ENCODE measurements around the gene RARG.

The RARG gene

GRCh38 chr12:53252349-53252916 is 20.4 kb upstream of the RARG start:
- no peaks in the 10 kb centered on the region for H3K9me3 Mint-ChIP-seq
- TF ChIP-seq, protein P1, sequence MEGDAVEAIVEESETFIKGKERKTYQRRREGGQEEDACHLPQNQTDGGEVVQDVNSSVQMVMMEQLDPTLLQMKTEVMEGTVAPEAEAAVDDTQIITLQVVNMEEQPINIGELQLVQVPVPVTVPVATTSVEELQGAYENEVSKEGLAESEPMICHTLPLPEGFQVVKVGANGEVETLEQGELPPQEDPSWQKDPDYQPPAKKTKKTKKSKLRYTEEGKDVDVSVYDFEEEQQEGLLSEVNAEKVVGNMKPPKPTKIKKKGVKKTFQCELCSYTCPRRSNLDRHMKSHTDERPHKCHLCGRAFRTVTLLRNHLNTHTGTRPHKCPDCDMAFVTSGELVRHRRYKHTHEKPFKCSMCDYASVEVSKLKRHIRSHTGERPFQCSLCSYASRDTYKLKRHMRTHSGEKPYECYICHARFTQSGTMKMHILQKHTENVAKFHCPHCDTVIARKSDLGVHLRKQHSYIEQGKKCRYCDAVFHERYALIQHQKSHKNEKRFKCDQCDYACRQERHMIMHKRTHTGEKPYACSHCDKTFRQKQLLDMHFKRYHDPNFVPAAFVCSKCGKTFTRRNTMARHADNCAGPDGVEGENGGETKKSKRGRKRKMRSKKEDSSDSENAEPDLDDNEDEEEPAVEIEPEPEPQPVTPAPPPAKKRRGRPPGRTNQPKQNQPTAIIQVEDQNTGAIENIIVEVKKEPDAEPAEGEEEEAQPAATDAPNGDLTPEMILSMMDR (IDR thresholded peaks at IDR 0.05; ENCODE audit: unreplicated experiment in 3 of 3) = no peak
- peaks cover 4% of the 10 kb centered on the region for H3K36me3 Mint-ChIP-seq (ENCODE audit: low read depth)
- H3K27me3 Mint-ChIP-seq (ENCODE audit: low read depth) = peaks cover 4% of the 10 kb centered on the region
- H3K27ac Mint-ChIP-seq = peak overlapping the region; percentile 92 to 97 (median 93)
- H3K4me3 Mint-ChIP-seq = peak overlapping the region; percentile 96 to 99 (median 98)
- peaks cover 22% of the 10 kb centered on the region for H3K4me1 Mint-ChIP-seq

- peak overlapping the region; percentile 92 to 99 (median 97) for H3K27ac Mint-ChIP-seq
- H3K9me3 Mint-ChIP-seq = no peaks in the 10 kb centered on the region
- peaks cover 22% of the 10 kb centered on the region for H3K4me1 Mint-ChIP-seq
- peaks cover 4% of the 10 kb centered on the region for H3K36me3 Mint-ChIP-seq (ENCODE audit: low read depth)
- TF ChIP-seq, protein P1 (IDR thresholded peaks at IDR 0.05; ENCODE audit: unreplicated experiment in 3 of 3) = peak in 2 of 3 experiments; percentile 21 to 41
- H3K4me3 Mint-ChIP-seq = peak overlapping the region; percentile 96 to 99 (median 98)
- H3K27me3 Mint-ChIP-seq (ENCODE audit: low read depth) = peaks cover 4% of the 10 kb centered on the region
Observed at GRCh38 chr12:53251477-53252348, 19.7 kb upstream of the RARG start.

- no peaks in the 10 kb centered on the region for H3K9me3 Mint-ChIP-seq
- no peak overlapping the region for H3K4me3 Mint-ChIP-seq
- H3K27me3 Mint-ChIP-seq (ENCODE audit: low read depth) = peaks cover 8% of the 10 kb centered on the region
- no peaks in the 10 kb centered on the region for H3K36me3 Mint-ChIP-seq (ENCODE audit: low read depth)
- H3K4me1 Mint-ChIP-seq = peaks cover 6% of the 10 kb centered on the region
- H3K27ac Mint-ChIP-seq = no peak overlapping the region
- TF ChIP-seq, protein P1 (IDR thresholded peaks at IDR 0.05; ENCODE audit: unreplicated experiment in 3 of 3) = no peak
Observed at GRCh38 chr12:53245286-53245685, 13.3 kb upstream of the RARG start.

DNA sequence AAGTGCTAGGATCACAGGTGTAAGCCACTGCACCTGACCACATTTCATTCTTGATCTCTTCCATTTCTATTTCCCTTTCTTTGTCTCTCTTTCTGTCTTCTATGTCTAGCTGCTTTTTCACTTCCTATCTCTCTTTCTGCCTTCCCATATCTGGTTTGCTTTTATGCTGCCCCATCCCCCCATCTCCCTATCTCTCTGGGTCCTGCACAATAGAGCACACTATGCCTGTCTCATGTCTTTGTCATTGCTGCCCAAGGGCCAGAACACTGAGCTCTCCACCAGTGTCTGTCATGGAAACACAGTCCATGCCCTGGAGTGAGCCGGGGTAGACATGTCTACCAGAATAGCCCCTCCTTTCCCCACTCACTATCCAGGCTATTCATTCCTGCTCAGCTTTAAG is 12.3 kb upstream of the RARG start:
- no peak overlapping the region for H3K4me3 Mint-ChIP-seq
- TF ChIP-seq, protein P1 (IDR thresholded peaks at IDR 0.05; ENCODE audit: unreplicated experiment in 3 of 3) = no peak
- H3K9me3 Mint-ChIP-seq = no peaks in the 10 kb centered on the region
- peaks cover 6% of the 10 kb centered on the region for H3K4me1 Mint-ChIP-seq
- H3K36me3 Mint-ChIP-seq (ENCODE audit: low read depth) = no peaks in the 10 kb centered on the region
- H3K27me3 Mint-ChIP-seq (ENCODE audit: low read depth) = peaks cover 8% of the 10 kb centered on the region
- H3K27ac Mint-ChIP-seq = no peak overlapping the region

GRCh38 chr12:53241623-53242412 is 9.8 kb upstream of the RARG start:
- no peaks in the 10 kb centered on the region for H3K36me3 Mint-ChIP-seq (ENCODE audit: low read depth)
- no peak overlapping the region for H3K4me3 Mint-ChIP-seq
- H3K4me1 Mint-ChIP-seq = peaks cover 11% of the 10 kb centered on the region
- H3K9me3 Mint-ChIP-seq = no peaks in the 10 kb centered on the region
- peaks cover 8% of the 10 kb centered on the region for H3K27me3 Mint-ChIP-seq (ENCODE audit: low read depth)
- H3K27ac Mint-ChIP-seq = peak overlapping the region in 2 of 3 experiments; percentile 19 to 22
- TF ChIP-seq, protein P1 (IDR thresholded peaks at IDR 0.05; ENCODE audit: unreplicated experiment in 3 of 3) = no peak
